OCI-LY7 (cell line): ENCODE results near the gene SLC39A10. TPM values are rescaled to one million over a fixed set of nuclear protein-coding genes. Genes with fewer than 3 reads are reported as not detected.
"Not testable (repeated sequence)": the region's sequence is repeated elsewhere in the genome, so short reads cannot be mapped to it uniquely, and the experiment has no call there.

ENCODE experiments used
- BruUV-seq: library from RNA; stranded (reverse); fragments of 400-500 nt; replicated peaks from 2 replicates; lab custom pipeline; 2021; lab: Mats Ljungman, UMichigan
- CTCF ChIA-PET: fragments of 300-600 bp; sonication (Branson Sonifier 250); formaldehyde crosslinking; loops from one replicate; lab custom pipeline; 2022; ENCODE audit warnings: antibody characterized with exemption; ENCODE audit not compliant: unreplicated experiment; lab: Charles Lee
- POLR2A ChIA-PET: fragments of 300-600 bp; sonication (Branson Sonifier 250); formaldehyde crosslinking; loops from one replicate; lab custom pipeline; 2022; ENCODE audit warnings: antibody characterized with exemption; lab: Charles Lee
- DNase-seq: peaks from one replicate; pipeline ENCODE4 v3.0.0-alpha.2; 2015; ENCODE audit warnings: low spot score
- H2AFZ ChIP-seq: fragments of 200-600 bp; sonication (generic), shearing (Covaris generic); 2 replicates; pipeline ENCODE4 v1.6.1; 2014; ENCODE audit warnings: mild to moderate bottlenecking, antibody characterized with exemption, low read length, moderate library complexity
- H3K27ac ChIP-seq: fragments of 200-600 bp; sonication (generic); 2 replicates; pipeline ENCODE4 v1.5.1; 2014; ENCODE audit warnings: mixed run types, low read depth, mild to moderate bottlenecking, moderate library complexity, low read length, inconsistent platforms; ENCODE audit not compliant: poor library complexity, severe bottlenecking
- H3K36me3 ChIP-seq: fragments of 200-600 bp; sonication (generic); 2 replicates; pipeline ENCODE4 v1.6.1; 2014; ENCODE audit warnings: mild to moderate bottlenecking, antibody characterized with exemption, low read length, moderate library complexity, mixed read lengths; ENCODE audit not compliant: insufficient read depth
- H3K4me1 ChIP-seq: fragments of 200-600 bp; sonication (generic); 2 replicates; pipeline ENCODE4 v1.5.1; 2014; ENCODE audit warnings: mild to moderate bottlenecking, low read length; ENCODE audit not compliant: insufficient read depth, poor library complexity, severe bottlenecking
- H3K4me2 ChIP-seq: fragments of 200-600 bp; sonication (generic); 2 replicates; pipeline ENCODE4 v1.6.1; 2014; ENCODE audit warnings: mild to moderate bottlenecking, low read length
- H3K4me3 ChIP-seq: fragments of 200-600 bp; sonication (generic); 2 replicates; pipeline ENCODE4 v1.5.1; 2014; ENCODE audit warnings: mild to moderate bottlenecking, low read depth, low read length; ENCODE audit not compliant: poor library complexity, severe bottlenecking
- H3K79me2 ChIP-seq: fragments of 200-600 bp; sonication (generic); 2 replicates; pipeline ENCODE4 v1.6.1; 2016; ENCODE audit warnings: low read depth, mild to moderate bottlenecking, low read length, moderate library complexity, mixed read lengths; ENCODE audit not compliant: insufficient read depth
- H3K9me2 ChIP-seq: fragments of 200-600 bp; sonication (generic); 2 replicates; pipeline ENCODE4 v1.6.1; 2016; ENCODE audit warnings: mild to moderate bottlenecking, low read length, mixed read lengths; ENCODE audit not compliant: insufficient read depth
- H3K9me3 ChIP-seq: fragments of 200-600 bp; sonication (generic); 2 replicates; pipeline ENCODE4 v1.6.1; 2014; ENCODE audit warnings: mild to moderate bottlenecking, mixed run types, low read length, mixed read lengths
- H4K20me1 ChIP-seq: fragments of 200-600 bp; sonication (generic); 2 replicates; pipeline ENCODE4 v1.6.1; 2014; ENCODE audit warnings: mild to moderate bottlenecking, antibody characterized with exemption, low read length, moderate library complexity, mixed read lengths; ENCODE audit not compliant: insufficient read depth
- CTCF ChIP-seq: fragments of 200-600 bp; sonication (generic); conservative IDR thresholded peaks from 2 replicates; pipeline ENCODE4 v1.5.1; 2014; ENCODE audit warnings: mild to moderate bottlenecking, antibody characterized with exemption, low read length, moderate library complexity, mixed read lengths
- EZH2phosphoT487 ChIP-seq: fragments of 200-600 bp; sonication (generic); IDR thresholded peaks from 2 replicates; pipeline ENCODE4 v1.6.1; 2018; ENCODE audit warnings: low read depth, borderline replicate concordance, mild to moderate bottlenecking, mixed run types, antibody characterized with exemption, low read length, moderate library complexity, mixed read lengths
- intact Hi-C: fragments of 100-400 bp; cut with micrococcal nuclease; formaldehyde crosslinking; loops from one replicate; pipeline ENCODE4 v1.10.0; 2022; ENCODE audit not compliant: unreplicated experiment
- total RNA-seq, 2 experiments: library from RNA; depleted of rRNA in 1 of 2; stranded (reverse); fragments of >200 nt in 1 of 2; shearing (Covaris generic) in 1 of 2; gene quantifications; 2 replicates each; pipeline ENCODE4 v1.2.3, GENCODE V29; 2014 to 2022

SLC39A10 gene
- total RNA-seq, 2 experiments from 2014 or later, result 14.7 to 31.9 TPM

GRCh38 chr2:195686564-195686963 lies 29.5 kb downstream of the SLC39A10 start:
- no peak for DNase-seq
- Histone ChIP-seq H3K9me2 (no peaks in the 10 kb centered on the region), H3K4me1 (no peaks in the 10 kb centered on the region), H2AFZ (no peak overlapping the region), H3K36me3 (no peaks in the 10 kb centered on the region), H3K27ac (no peak overlapping the region), H3K79me2 (no peaks in the 10 kb centered on the region), H3K4me2 (no peak overlapping the region), H3K9me3 (no peaks in the 10 kb centered on the region), H3K4me3 (no peak overlapping the region), H4K20me1 (no peaks in the 10 kb centered on the region)
- TF ChIP-seq EZH2phosphoT487, result no peak
- TF ChIP-seq CTCF, result no peak
- ChIA-PET POLR2A (interaction anchor here (0.6 to 1.2 kb wide), 2 partner anchors 10 to 982 kb away, joined by 3 to 4 read pairs; no protein-coding TSS in a partner anchor), CTCF (no interaction called here)
- no TSS peak for BruUV-seq
- intact Hi-C loops, result no loop called here

GRCh38 chr2:195687320-195688086 lies 30.5 kb downstream of the SLC39A10 start:
- ChIA-PET CTCF (no interaction called here), POLR2A (interaction anchor here (0.6 to 1.4 kb wide), 3 partner anchors 9 to 981 kb away, joined by 3 to 4 read pairs (median 4); no protein-coding TSS in a partner anchor)
- TF ChIP-seq CTCF, result no peak
- TF ChIP-seq EZH2phosphoT487, result no peak
- no peaks in the 10 kb centered on the region for H3K36me3 ChIP-seq
- intact Hi-C loops, result no loop called here
- BruUV-seq, result no TSS peak
- H2AFZ ChIP-seq, result no peak overlapping the region
- H3K9me2 ChIP-seq, result no peaks in the 10 kb centered on the region
- no peaks in the 10 kb centered on the region for H4K20me1 ChIP-seq
- H3K4me1 ChIP-seq, result no peaks in the 10 kb centered on the region
- no peaks in the 10 kb centered on the region for H3K9me3 ChIP-seq
- H3K4me2 ChIP-seq, result no peak overlapping the region
- no peaks in the 10 kb centered on the region for H3K79me2 ChIP-seq
- H3K4me3 ChIP-seq, result no peak overlapping the region
- DNase-seq, result no peak
- no peak overlapping the region for H3K27ac ChIP-seq

- BruUV-seq, H4K20me1 ChIP-seq: not testable (repeated sequence)
- POLR2A ChIA-PET, result interaction anchor here (1.0 kb wide), 1 partner anchor 341 kb away, joined by 3 read pairs; no protein-coding TSS in a partner anchor
Observed at GRCh38 chr2:195692531-195692930, 35.5 kb downstream of the SLC39A10 start.

More at GRCh38 chr2:195692531-195692930, 35.5 kb downstream of the SLC39A10 start:
- H3K4me3 ChIP-seq, intact Hi-C loops, H3K4me2 ChIP-seq, H2AFZ ChIP-seq, CTCF ChIA-PET, H3K9me2 ChIP-seq, H3K4me1 ChIP-seq, H3K9me3 ChIP-seq, DNase-seq, H3K79me2 ChIP-seq, H3K27ac ChIP-seq, H3K36me3 ChIP-seq: not testable (repeated sequence)
